ENCODE results near the gene COX8C.

- TF ChIP-seq ZNF114 (tag by site-specific recombination; IDR thresholded peaks at IDR 0.05) (no peak), ZNF174 (tag by site-specific recombination; IDR thresholded peaks at IDR 0.05) (no peak), ZNF561 (tag by site-specific recombination; IDR thresholded peaks at IDR 0.05; ENCODE audit: borderline replicate concordance) (no peak), ZBTB11 (tag by site-specific recombination; conservative IDR thresholded peaks at IDR 0.05; ENCODE audit: low read depth) (no peak)
- TF ChIP-seq, protein P1, sequence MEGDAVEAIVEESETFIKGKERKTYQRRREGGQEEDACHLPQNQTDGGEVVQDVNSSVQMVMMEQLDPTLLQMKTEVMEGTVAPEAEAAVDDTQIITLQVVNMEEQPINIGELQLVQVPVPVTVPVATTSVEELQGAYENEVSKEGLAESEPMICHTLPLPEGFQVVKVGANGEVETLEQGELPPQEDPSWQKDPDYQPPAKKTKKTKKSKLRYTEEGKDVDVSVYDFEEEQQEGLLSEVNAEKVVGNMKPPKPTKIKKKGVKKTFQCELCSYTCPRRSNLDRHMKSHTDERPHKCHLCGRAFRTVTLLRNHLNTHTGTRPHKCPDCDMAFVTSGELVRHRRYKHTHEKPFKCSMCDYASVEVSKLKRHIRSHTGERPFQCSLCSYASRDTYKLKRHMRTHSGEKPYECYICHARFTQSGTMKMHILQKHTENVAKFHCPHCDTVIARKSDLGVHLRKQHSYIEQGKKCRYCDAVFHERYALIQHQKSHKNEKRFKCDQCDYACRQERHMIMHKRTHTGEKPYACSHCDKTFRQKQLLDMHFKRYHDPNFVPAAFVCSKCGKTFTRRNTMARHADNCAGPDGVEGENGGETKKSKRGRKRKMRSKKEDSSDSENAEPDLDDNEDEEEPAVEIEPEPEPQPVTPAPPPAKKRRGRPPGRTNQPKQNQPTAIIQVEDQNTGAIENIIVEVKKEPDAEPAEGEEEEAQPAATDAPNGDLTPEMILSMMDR (tag by site-specific recombination; IDR thresholded peaks at IDR 0.05), result no peak; the same call in 1 of the 2 replicates
These were observed 14.6 kb upstream of the COX8C start for GRCh38 chr14:93332397-93332852.

All from HEK293 (cell line).